ENCODE results near the gene PPEF1. TPM values are rescaled to one million over a fixed set of nuclear protein-coding genes. Genes with fewer than 3 reads are reported as not detected.

PPEF1 gene
- total and polyA plus RNA-seq, 4 donors, result 0.23 to 0.75 TPM; not detected in 2

DNA sequence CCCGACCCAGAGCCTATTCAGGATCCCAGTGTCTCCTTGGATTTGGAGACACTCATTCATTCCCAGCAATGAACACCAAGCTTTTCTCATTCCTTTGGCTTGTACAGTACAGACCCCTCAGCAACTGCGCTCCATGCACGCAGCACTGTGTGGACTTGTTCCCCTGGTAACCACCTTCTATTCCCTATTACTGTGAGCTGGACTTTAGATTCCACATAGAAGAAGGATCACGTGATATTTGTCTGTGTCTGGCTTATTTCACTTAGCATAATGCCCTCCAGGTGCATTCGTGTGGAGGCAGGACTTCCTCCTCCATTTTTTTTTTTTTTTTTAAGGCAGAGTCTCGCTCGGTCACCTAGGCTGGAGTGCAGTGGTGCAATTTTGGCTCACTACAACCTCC is 170.0 kb downstream of the PPEF1 start:
- no peaks in the 10 kb centered on the region for H3K36me3 ChIP-seq (ENCODE audit: control insufficient read depth in 1 of 2, insufficient read depth in 2 of 2, low read length in 1 of 2)
- no peaks in the 10 kb centered on the region for H3K4me1 ChIP-seq (ENCODE audit: control insufficient read depth in 1 of 2, insufficient read depth in 2 of 2, low read length in 2 of 2)
- WGBS, 2 donors, result 87 to 92% methylated on average over 7 of the region's 7 CpGs
- ATAC-seq (ENCODE audit: low FRiP score), result no peak
- no peaks in the 10 kb centered on the region for H3K27me3 ChIP-seq (ENCODE audit: control insufficient read depth in 1 of 2, insufficient read depth in 2 of 2, low read length in 1 of 2)
- peak in 1 of 2 donors; percentile 6 for DNase-seq
- no peaks in the 10 kb centered on the region for H3K9me3 ChIP-seq (ENCODE audit: control insufficient read depth, low read length)
- H3K4me3 ChIP-seq (ENCODE audit: low read length in 2 of 2), result no peak overlapping the region
- H3K27ac ChIP-seq (ENCODE audit: low read depth in 1 of 2, low read length in 2 of 2), result no peak overlapping the region
- intact Hi-C loops (cut with DNase I), result no loop called here

Other genes starting within 250 kb of the PPEF1 start
- not detected for gene RS1, start 35.5 kb upstream of the PPEF1 start, total RNA-seq
- gene RS1, start 35.5 kb upstream of the PPEF1 start, polyA plus RNA-seq, result not detected

Data from aorta (tissue), 5 donors.